OCI-LY1 (cell line): Measurements from ENCODE around the gene ALG5.
A peak's percentile ranks its signal among the peaks of the same experiment; 100 is the strongest.

Experiments
- H2AFZ ChIP-seq: fragments of 200-600 bp; sonication (generic), shearing (Covaris generic); 2 replicates; pipeline ENCODE4 v1.6.0; 2014; ENCODE audit warnings: antibody characterized with exemption, mild to moderate bottlenecking, low read length
- H3F3A ChIP-seq: fragments of 200-600 bp; sonication (generic), shearing (Covaris generic); 2 replicates; pipeline ENCODE4 v1.6.0; 2014; ENCODE audit warnings: mild to moderate bottlenecking, antibody characterized with exemption, low read length, moderate library complexity; ENCODE audit not compliant: insufficient read depth
- H3K27ac ChIP-seq: fragments of 200-600 bp; sonication (generic); 2 replicates; pipeline ENCODE4 v1.5.1; 2014; ENCODE audit warnings: low read length, mixed run types, mild to moderate bottlenecking, low read depth; ENCODE audit not compliant: poor library complexity, severe bottlenecking
- H3K27me3 ChIP-seq: fragments of 200-600 bp; sonication (generic); 2 replicates; pipeline ENCODE4 v1.6.0; 2014; ENCODE audit warnings: antibody characterized with exemption, mild to moderate bottlenecking, low read length, moderate library complexity; ENCODE audit not compliant: insufficient read depth
- H3K36me3 ChIP-seq: fragments of 200-600 bp; sonication (generic); 2 replicates; pipeline ENCODE4 v1.6.1; 2014; ENCODE audit warnings: mild to moderate bottlenecking, antibody characterized with exemption, low read length, moderate library complexity, mixed read lengths; ENCODE audit not compliant: insufficient read depth
- H3K4me1 ChIP-seq: fragments of 200-600 bp; sonication (generic); 2 replicates; pipeline ENCODE4 v1.5.1; 2014; ENCODE audit warnings: mild to moderate bottlenecking, low read length, moderate library complexity; ENCODE audit not compliant: insufficient read depth, severe bottlenecking
- H3K4me2 ChIP-seq: fragments of 200-600 bp; sonication (generic), shearing (Covaris generic); 2 replicates; pipeline ENCODE4 v1.6.1; 2014; ENCODE audit warnings: low read length
- H3K4me3 ChIP-seq: fragments of 200-600 bp; sonication (generic); 2 replicates; pipeline ENCODE4 v1.5.1; 2014; ENCODE audit warnings: low read length, low read depth, mild to moderate bottlenecking, mixed read lengths; ENCODE audit not compliant: poor library complexity, severe bottlenecking
- H3K79me2 ChIP-seq: fragments of 200-600 bp; shearing (Covaris generic); 2 replicates; pipeline ENCODE4 v1.6.1; 2016; ENCODE audit warnings: mixed run types, low read length, mixed read lengths; ENCODE audit not compliant: insufficient read depth
- H3K9ac ChIP-seq: fragments of 200-600 bp; sonication (generic), shearing (Covaris generic); 2 replicates; pipeline ENCODE4 v1.6.1; 2014; ENCODE audit warnings: mild to moderate bottlenecking, low read length, mixed read lengths
- H3K9me2 ChIP-seq: fragments of 200-600 bp; sonication (generic), shearing (Covaris generic); 2 replicates; pipeline ENCODE4 v1.6.1; 2014; ENCODE audit warnings: low read depth, mild to moderate bottlenecking, low read length, mixed read lengths
- H3K9me3 ChIP-seq: fragments of 200-600 bp; shearing (Covaris generic); 2 replicates; pipeline ENCODE4 v1.6.1; 2014; ENCODE audit warnings: low read length, mixed read lengths
- H4K20me1 ChIP-seq: fragments of 200-600 bp; sonication (generic), shearing (Covaris generic); 2 replicates; pipeline ENCODE4 v1.6.0; 2016; ENCODE audit warnings: mild to moderate bottlenecking, low read length; ENCODE audit not compliant: insufficient read depth
- EZH2 ChIP-seq: fragments of 200-600 bp; sonication (generic), shearing (Covaris generic); IDR thresholded peaks from 2 replicates; pipeline ENCODE4 v1.8.0; 2017; ENCODE audit warnings: borderline replicate concordance, mixed run types, mild to moderate bottlenecking, antibody characterized with exemption, low read length, moderate library complexity, mixed read lengths
- TF ChIP-seq, protein P1 (sequence below): fragments of 200-600 bp; sonication (generic), shearing (Covaris generic); IDR thresholded peaks from 2 replicates; pipeline ENCODE4 v1.5.1; 2017; ENCODE audit warnings: mild to moderate bottlenecking, antibody characterized with exemption, low read length, moderate library complexity, mixed read lengths

The ALG5 gene

DNA sequence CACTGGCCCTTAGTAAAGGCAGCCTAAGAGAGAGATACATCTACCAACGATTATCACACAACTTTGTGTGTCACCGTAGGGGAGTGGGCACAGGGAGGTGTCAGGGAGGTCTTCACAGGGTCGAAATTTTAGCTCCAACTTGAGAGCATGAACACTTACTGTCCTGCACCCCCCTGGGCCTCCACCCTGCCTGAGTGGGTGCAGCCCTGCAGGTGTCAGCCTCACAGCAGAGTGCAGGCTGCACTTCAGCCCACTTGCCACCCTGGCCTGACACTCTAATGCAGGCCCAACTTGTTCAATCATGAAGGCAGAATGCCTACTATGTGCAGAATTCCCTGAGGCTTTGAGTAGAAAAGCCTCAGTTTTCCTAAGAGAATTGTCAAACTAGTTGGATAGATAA, 75.1 kb downstream of the ALG5 start:
- H3K36me3 ChIP-seq: no peaks in the 10 kb centered on the region
- TF ChIP-seq EZH2: no peak
- TF ChIP-seq, protein P1, sequence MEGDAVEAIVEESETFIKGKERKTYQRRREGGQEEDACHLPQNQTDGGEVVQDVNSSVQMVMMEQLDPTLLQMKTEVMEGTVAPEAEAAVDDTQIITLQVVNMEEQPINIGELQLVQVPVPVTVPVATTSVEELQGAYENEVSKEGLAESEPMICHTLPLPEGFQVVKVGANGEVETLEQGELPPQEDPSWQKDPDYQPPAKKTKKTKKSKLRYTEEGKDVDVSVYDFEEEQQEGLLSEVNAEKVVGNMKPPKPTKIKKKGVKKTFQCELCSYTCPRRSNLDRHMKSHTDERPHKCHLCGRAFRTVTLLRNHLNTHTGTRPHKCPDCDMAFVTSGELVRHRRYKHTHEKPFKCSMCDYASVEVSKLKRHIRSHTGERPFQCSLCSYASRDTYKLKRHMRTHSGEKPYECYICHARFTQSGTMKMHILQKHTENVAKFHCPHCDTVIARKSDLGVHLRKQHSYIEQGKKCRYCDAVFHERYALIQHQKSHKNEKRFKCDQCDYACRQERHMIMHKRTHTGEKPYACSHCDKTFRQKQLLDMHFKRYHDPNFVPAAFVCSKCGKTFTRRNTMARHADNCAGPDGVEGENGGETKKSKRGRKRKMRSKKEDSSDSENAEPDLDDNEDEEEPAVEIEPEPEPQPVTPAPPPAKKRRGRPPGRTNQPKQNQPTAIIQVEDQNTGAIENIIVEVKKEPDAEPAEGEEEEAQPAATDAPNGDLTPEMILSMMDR: no peak
- no peak overlapping the region for H2AFZ ChIP-seq

DNA sequence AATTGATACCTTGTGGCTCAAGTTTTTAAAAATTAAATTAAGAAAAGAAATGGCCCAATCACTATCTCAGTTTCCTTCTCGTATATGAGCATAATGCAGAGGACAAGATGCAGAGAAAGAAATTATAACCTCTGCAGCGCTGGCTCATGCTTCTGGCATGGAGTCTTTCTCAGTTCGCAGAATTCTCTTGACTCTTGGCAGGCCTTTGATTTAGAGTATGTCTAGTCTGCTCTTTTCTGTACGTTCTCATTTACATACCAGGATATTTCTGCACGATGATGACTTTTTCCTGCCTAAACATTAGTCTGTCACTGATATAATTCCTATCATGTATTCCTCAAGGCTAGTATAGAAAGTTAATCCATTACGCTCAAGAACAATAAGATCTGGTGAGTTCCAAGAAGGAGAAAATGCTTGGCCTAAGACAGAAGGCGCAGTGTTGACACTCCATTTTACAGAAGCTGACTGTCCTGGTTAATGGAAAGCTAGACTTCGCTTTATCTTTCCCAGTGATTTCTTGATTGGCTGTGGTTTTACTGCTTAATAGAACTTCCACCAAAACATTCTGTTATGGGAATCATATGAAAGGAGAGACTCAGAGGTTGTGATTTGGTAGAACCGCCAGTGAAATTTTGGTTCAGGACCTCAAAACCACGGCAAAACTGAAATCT, 77.4 kb downstream of the ALG5 start:
- TF ChIP-seq, protein P1: no peak
- TF ChIP-seq EZH2: no peak
- Histone ChIP-seq H3K9me2 (no peaks in the 10 kb centered on the region), H3F3A (no peaks in the 10 kb centered on the region), H3K27ac (no peak overlapping the region), H3K4me3 (no peak overlapping the region), H3K9ac (no peak overlapping the region), H4K20me1 (no peaks in the 10 kb centered on the region), H3K4me2 (no peak overlapping the region), H3K9me3 (no peaks in the 10 kb centered on the region), H3K79me2 (no peaks in the 10 kb centered on the region), H3K27me3 (no peaks in the 10 kb centered on the region), H3K4me1 (no peaks in the 10 kb centered on the region), H3K36me3 (no peaks in the 10 kb centered on the region), H2AFZ (no peak overlapping the region)

More for the DNA sequence above, 75.1 kb downstream of the ALG5 start:
- no peaks in the 10 kb centered on the region for H3K4me1 ChIP-seq
- no peaks in the 10 kb centered on the region for H3K9me3 ChIP-seq
- H3F3A ChIP-seq: no peaks in the 10 kb centered on the region
- no peak overlapping the region for H3K9ac ChIP-seq
- no peaks in the 10 kb centered on the region for H3K79me2 ChIP-seq
- no peak overlapping the region for H3K27ac ChIP-seq
- no peaks in the 10 kb centered on the region for H4K20me1 ChIP-seq
- no peaks in the 10 kb centered on the region for H3K27me3 ChIP-seq
- no peak overlapping the region for H3K4me3 ChIP-seq
- H3K4me2 ChIP-seq: no peak overlapping the region
- H3K9me2 ChIP-seq: no peaks in the 10 kb centered on the region

DNA sequence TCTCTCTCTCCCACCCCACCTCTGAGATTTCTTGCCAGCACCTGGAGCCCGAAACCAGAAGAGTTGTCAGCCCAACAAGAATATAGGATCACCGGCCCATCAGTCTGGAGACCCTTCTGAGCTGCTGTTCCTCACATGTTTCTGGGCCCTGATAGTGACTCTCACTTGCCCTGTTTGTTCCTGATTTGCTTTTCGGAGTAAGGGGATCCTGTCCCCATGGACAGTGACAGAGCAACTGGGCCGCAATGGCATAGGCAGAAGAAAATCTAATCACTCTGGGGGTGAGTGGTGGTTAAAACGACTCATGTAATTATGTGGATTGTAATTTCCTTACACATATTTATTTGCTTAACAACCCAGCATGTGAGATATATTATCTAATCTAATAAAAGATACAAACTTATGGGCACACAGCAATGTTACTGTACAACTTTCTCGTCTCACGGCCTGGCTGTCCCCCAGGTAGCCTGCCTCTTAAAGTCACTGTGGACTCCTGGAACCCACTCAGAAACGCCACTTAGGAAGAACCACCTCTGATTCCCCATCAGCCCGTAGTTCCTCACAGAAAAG, 78.4 kb downstream of the ALG5 start:
- no peak overlapping the region for H2AFZ ChIP-seq
- no peak for TF ChIP-seq EZH2
- TF ChIP-seq, protein P1: no peak
- no peak overlapping the region for H3K4me3 ChIP-seq
- no peaks in the 10 kb centered on the region for H3K36me3 ChIP-seq
- H3F3A ChIP-seq: no peaks in the 10 kb centered on the region
- no peaks in the 10 kb centered on the region for H3K27me3 ChIP-seq
- H3K9ac ChIP-seq: no peak overlapping the region
- no peaks in the 10 kb centered on the region for H3K4me1 ChIP-seq
- H3K79me2 ChIP-seq: no peaks in the 10 kb centered on the region
- no peaks in the 10 kb centered on the region for H3K9me2 ChIP-seq
- peak overlapping the region; percentile 23; the same call in 1 of the 2 replicates for H3K4me2 ChIP-seq
- H3K9me3 ChIP-seq: no peaks in the 10 kb centered on the region
- H3K27ac ChIP-seq: no peak overlapping the region
- no peaks in the 10 kb centered on the region for H4K20me1 ChIP-seq
